Uterus (tissue), 4 donors: Measurements from ENCODE around the gene MARK2. TPM values are rescaled to one million over a fixed set of nuclear protein-coding genes. Genes with fewer than 3 reads are reported as not detected.

Experiments used
- DNase-seq, 2 donors: peaks; one replicate each; pipeline ENCODE4 v3.0.0-alpha.2; 2019 to 2020
- H3K27ac ChIP-seq, 2 donors: fragments of 200-600 bp; sonication (generic); 1 replicate in 1 of 2; 2 replicates in 1 of 2; pipeline ENCODE4 v1.5.1; 2016 to 2018
- H3K27me3 ChIP-seq, 2 donors: fragments of 200-600 bp; sonication (generic); one replicate each; pipeline ENCODE4 v1.5.1; 2018 to 2019; ENCODE audit warnings: control low read depth in 1 of 2
- H3K36me3 ChIP-seq, 2 donors: fragments of 200-600 bp; sonication (generic); one replicate each; pipeline ENCODE4 v1.5.1; 2019; ENCODE audit warnings: control low read depth in 1 of 2
- H3K4me1 ChIP-seq, 2 donors: fragments of 200-600 bp; sonication (generic); one replicate each; pipeline ENCODE4 v1.5.1; 2018 to 2019; ENCODE audit warnings: control low read depth in 1 of 2
- H3K4me3 ChIP-seq, 2 donors: fragments of 200-600 bp; sonication (generic); 1 replicate in 1 of 2; 2 replicates in 1 of 2; pipeline ENCODE4 v1.5.1; 2018 to 2019; ENCODE audit warnings: mild to moderate bottlenecking in 1 of 2
- H3K9me3 ChIP-seq, 2 donors: fragments of 200-600 bp; sonication (generic); one replicate each; pipeline ENCODE4 v1.5.1; 2019; ENCODE audit warnings: control low read depth in 1 of 2
- POLR2A ChIP-seq, 2 donors: fragments of 450-650 bp; IDR thresholded peaks; one replicate each; pipeline ENCODE4 v1.6.1; 2016; ENCODE audit warnings: antibody characterized with exemption in 2 of 2, mild to moderate bottlenecking in 1 of 2, moderate library complexity in 1 of 2
- intact Hi-C: fragments of 100-400 bp; cut with DNase I; formaldehyde crosslinking; loops from one replicate; pipeline ENCODE4 v1.15.1; 2023; ENCODE audit warnings: low total_unique reads
- total RNA-seq, 4 donors: library from RNA; depleted of rRNA in 3 of 4; stranded (reverse); fragments of >200 nt in 3 of 4; gene quantifications; one replicate each; pipeline versions ENCODE4 v1.1.0 to v1.2.4, GENCODE V29; 2014 to 2023
- TF ChIP-seq, protein P1 (sequence below), 4 experiments: fragments of 200-600 bp in 2 of 4; fragments of 450-650 bp in 2 of 4; sonication (generic) in 2 of 4; IDR thresholded peaks; one replicate each; pipeline ENCODE4 v1.5.1; 2016 to 2019; ENCODE audit warnings: antibody characterized with exemption in 4 of 4, mild to moderate bottlenecking in 2 of 4, moderate library complexity in 1 of 4
- donor health status: DM: yes; HTN: yes; CAD: no.

MARK2 gene
- total RNA-seq, 4 donors from 2014 or later: 6.9 to 36.5 (median 17.7) TPM

DNA sequence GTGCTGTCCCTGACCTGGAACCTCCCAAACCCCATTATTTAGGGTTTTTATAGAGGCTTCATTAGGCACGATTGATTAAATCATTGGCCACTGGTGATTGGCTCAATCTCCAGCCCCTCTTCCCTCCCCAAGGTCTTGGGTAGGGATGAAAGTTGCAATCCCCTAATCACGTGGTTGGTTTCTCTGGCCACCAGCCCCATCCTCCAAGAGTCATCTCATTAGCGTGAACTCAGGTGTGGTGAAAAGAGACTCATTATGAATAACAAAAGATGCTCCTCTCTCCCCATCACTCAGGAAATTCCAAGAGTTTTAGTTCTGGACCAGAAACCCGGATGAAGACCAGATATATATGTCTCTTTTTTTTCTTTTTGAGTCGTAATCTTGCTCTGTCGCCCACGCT lies 7.6 kb upstream of the MARK2 start:
- Histone ChIP-seq H3K4me3 (no peak overlapping the region), H3K9me3 (no peaks in the 10 kb centered on the region), H3K27me3 (no peaks in the 10 kb centered on the region), H3K36me3 (no peaks in the 10 kb centered on the region), H3K27ac (no peak overlapping the region), H3K4me1 (no peaks in the 10 kb centered on the region)
- no peak for DNase-seq
- intact Hi-C loops: loop anchor here (10.0 kb wide), 1 partner anchor 313 kb away; no protein-coding TSS in a partner anchor
- TF ChIP-seq POLR2A (IDR thresholded peaks at IDR 0.05): no peak
- TF ChIP-seq, protein P1, sequence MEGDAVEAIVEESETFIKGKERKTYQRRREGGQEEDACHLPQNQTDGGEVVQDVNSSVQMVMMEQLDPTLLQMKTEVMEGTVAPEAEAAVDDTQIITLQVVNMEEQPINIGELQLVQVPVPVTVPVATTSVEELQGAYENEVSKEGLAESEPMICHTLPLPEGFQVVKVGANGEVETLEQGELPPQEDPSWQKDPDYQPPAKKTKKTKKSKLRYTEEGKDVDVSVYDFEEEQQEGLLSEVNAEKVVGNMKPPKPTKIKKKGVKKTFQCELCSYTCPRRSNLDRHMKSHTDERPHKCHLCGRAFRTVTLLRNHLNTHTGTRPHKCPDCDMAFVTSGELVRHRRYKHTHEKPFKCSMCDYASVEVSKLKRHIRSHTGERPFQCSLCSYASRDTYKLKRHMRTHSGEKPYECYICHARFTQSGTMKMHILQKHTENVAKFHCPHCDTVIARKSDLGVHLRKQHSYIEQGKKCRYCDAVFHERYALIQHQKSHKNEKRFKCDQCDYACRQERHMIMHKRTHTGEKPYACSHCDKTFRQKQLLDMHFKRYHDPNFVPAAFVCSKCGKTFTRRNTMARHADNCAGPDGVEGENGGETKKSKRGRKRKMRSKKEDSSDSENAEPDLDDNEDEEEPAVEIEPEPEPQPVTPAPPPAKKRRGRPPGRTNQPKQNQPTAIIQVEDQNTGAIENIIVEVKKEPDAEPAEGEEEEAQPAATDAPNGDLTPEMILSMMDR (IDR thresholded peaks at IDR 0.05): no peak

DNA sequence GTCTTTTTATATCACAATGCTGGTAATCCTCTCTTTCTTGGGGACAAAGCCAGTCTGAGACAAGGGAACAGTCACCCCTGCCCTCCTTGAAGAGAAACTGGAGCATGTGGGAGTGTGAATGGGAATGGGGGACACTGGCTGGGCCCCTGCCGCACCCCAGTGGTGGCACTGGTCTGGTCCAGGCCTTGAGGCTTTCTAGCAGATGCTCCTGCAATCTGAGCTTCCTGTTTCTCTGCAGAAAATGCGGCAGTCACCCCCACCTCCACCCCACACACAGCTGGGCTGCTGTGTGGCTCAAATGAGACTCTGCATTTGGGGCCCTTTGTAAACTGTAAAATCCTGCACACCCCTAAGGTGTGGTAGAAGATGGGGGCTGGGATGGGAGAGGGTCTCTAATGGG lies 6.6 kb upstream of the MARK2 start:
- no peak for DNase-seq

DNA sequence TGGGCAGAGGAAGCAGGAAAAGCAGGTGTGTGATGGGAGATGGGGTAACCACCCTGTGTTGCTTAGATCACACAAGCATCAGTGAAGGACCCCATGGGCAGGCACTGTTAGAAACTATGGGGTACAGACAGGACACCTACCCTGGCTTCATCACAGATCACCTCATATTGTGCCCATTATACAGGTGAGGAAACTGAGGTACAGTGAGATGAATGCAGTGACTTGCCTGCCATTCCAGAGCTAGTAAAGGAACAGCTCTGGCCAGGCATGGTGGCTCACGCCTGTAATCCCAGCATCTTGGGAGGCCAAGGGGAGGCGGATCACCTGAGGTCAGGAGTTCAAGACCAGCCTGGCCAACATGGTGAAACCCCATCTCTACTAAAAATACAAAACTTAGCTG lies 5.9 kb upstream of the MARK2 start:
- no peak for DNase-seq
- TF ChIP-seq, protein P1 (IDR thresholded peaks at IDR 0.05): no peak
- TF ChIP-seq POLR2A (IDR thresholded peaks at IDR 0.05): no peak
- no peaks in the 10 kb centered on the region for H3K36me3 ChIP-seq
- intact Hi-C loops: loop anchor here (10.0 kb wide), 1 partner anchor 312 kb away; no protein-coding TSS in a partner anchor
- no peaks in the 10 kb centered on the region for H3K27me3 ChIP-seq
- no peaks in the 10 kb centered on the region for H3K4me1 ChIP-seq
- H3K4me3 ChIP-seq: no peak overlapping the region
- no peaks in the 10 kb centered on the region for H3K9me3 ChIP-seq
- H3K27ac ChIP-seq: no peak overlapping the region

More for the DNA sequence above, 6.6 kb upstream of the MARK2 start:
- intact Hi-C loops: loop anchor here (10.0 kb wide), 1 partner anchor 312 kb away; no protein-coding TSS in a partner anchor
- H3K27me3 ChIP-seq: no peaks in the 10 kb centered on the region
- no peak overlapping the region for H3K4me3 ChIP-seq
- TF ChIP-seq, protein P1 (IDR thresholded peaks at IDR 0.05): no peak
- TF ChIP-seq POLR2A (IDR thresholded peaks at IDR 0.05): no peak
- no peaks in the 10 kb centered on the region for H3K9me3 ChIP-seq
- no peaks in the 10 kb centered on the region for H3K36me3 ChIP-seq
- no peak overlapping the region for H3K27ac ChIP-seq
- H3K4me1 ChIP-seq: no peaks in the 10 kb centered on the region

DNA sequence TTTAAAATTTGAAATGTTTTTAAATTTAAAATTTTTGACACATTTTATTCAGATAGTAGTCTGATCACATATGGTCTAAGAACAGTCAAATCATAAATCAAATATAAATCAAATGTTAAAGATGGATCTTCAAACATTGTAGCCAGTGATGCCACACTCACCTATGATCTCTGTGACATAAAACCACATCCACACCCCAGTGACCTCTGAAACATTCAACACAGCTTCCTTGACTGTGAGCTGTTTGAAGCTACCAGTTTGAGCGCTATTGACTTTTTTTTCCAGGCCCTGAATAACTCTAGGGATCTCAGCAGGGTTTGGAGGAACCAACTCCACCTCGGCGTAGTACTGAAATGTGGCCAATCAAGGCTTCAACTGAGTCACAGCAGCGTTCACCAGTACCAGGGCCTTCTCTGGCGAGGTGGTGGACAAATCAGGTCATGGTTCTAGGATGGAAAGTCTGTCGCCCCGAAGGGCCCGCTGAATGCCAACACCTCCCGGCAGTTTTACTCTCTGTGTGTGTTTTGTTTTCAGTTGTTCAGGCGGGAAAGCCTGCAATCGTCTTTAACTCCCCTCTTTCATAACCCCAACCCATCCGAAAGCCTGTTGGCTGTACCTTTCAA lies 4.3 kb upstream of the MARK2 start:
- no peaks in the 10 kb centered on the region for H3K27me3 ChIP-seq
- no peak for TF ChIP-seq POLR2A (IDR thresholded peaks at IDR 0.05)
- TF ChIP-seq, protein P1 (IDR thresholded peaks at IDR 0.05): no peak
- no peaks in the 10 kb centered on the region for H3K9me3 ChIP-seq
- no peaks in the 10 kb centered on the region for H3K36me3 ChIP-seq
- no peak overlapping the region for H3K27ac ChIP-seq
- no peaks in the 10 kb centered on the region for H3K4me1 ChIP-seq
- no peak for DNase-seq
- intact Hi-C loops: loop anchor here (10.0 kb wide), 1 partner anchor 310 kb away; no protein-coding TSS in a partner anchor
- H3K4me3 ChIP-seq: no peak overlapping the region

DNA sequence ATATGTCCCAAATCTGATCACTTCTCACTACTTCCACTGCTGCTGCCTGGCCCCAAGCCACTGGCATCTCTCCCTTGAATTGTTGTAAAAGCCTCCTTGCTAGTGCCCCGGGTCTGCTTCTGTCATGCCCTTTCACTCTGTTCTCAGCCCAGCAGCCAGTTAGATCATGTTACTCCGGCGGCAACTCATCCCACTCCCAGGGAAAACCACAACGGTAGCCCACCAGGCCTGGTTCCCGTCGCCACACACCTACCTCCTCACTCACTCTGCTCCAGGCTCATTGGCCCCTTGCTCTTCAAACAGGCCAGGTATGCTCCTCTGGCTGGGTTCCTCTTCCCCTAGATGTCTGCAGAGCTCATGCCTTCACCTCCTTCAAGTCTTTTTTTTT lies 3.8 kb upstream of the MARK2 start:
- H3K4me1 ChIP-seq: no peaks in the 10 kb centered on the region
- no peak overlapping the region for H3K27ac ChIP-seq
- TF ChIP-seq, protein P1 (IDR thresholded peaks at IDR 0.05): no peak
- no peak for TF ChIP-seq POLR2A (IDR thresholded peaks at IDR 0.05)
- no peak overlapping the region for H3K4me3 ChIP-seq
- H3K36me3 ChIP-seq: no peaks in the 10 kb centered on the region
- no peaks in the 10 kb centered on the region for H3K27me3 ChIP-seq
- no peak for DNase-seq
- intact Hi-C loops: loop anchor here (10.0 kb wide), 1 partner anchor 310 kb away; no protein-coding TSS in a partner anchor
- no peaks in the 10 kb centered on the region for H3K9me3 ChIP-seq
